ENCODE measurements around the gene CCSER2. TPM values are rescaled to one million over a fixed set of nuclear protein-coding genes. Genes with fewer than 3 reads are reported as not detected.

CCSER2 gene
- total RNA-seq, 8 experiments from 2014 or later = 11.2 to 49.0 (median 35.0) TPM

- H3K27ac ChIP-seq = peak overlapping the region; percentile 63 to 72
- ATAC-seq (replicated peaks in 6 of 8) = peak in 5 of 8 experiments; percentile 87 to 95 (median 92)
- in situ Hi-C loops (cut with MboI; ENCODE audit: low pct_unique_long_range_greater_than_20kb in 2 of 9, low sequenced_read_pairs in 9 of 9, unreplicated experiment in 9 of 9) = loop anchor here in 6 of 9 experiments (10.0 to 25.0 kb wide), 3 partner anchors 181 to 281 kb away; no protein-coding TSS in a partner anchor
- peaks cover 15 to 19% of the 10 kb centered on the region in 2 donors for H3K4me1 ChIP-seq (replicated peaks in 1 of 2)
- H3K4me3 ChIP-seq = no peak overlapping the region
- WGBS, 10 experiments = 8 to 90% (median 46%) methylated on average over 3 to 23 of the region's 25 CpGs
Measured at GRCh38 chr10:84542522-84543490, 214.4 kb downstream of the CCSER2 start.

- Histone ChIP-seq H3K27ac (no peak overlapping the region), H3K4me1 (replicated peaks in 1 of 2) (peaks cover 15 to 19% of the 10 kb centered on the region in 2 donors), H3K4me3 (no peak overlapping the region)
- WGBS, 10 experiments = 45 to 92% (median 80%) methylated on average over 2 to 4 of the region's 5 CpGs; no CpG with 5 or more reads in 6 of the 10 experiments
- ATAC-seq (replicated peaks in 6 of 8) = no peak
- in situ Hi-C loops (cut with MboI; ENCODE audit: low pct_unique_long_range_greater_than_20kb in 2 of 9, low sequenced_read_pairs in 9 of 9, unreplicated experiment in 9 of 9) = loop anchor here in 6 of 9 experiments (10.0 to 25.0 kb wide), 3 partner anchors 182 to 282 kb away; no protein-coding TSS in a partner anchor
Measured at GRCh38 chr10:84543948-84544347, 215.6 kb downstream of the CCSER2 start.

- no peak overlapping the region for H3K4me3 ChIP-seq
- ATAC-seq (replicated peaks in 6 of 8) = no peak
- in situ Hi-C loops (cut with MboI; ENCODE audit: low pct_unique_long_range_greater_than_20kb in 2 of 9, low sequenced_read_pairs in 9 of 9, unreplicated experiment in 9 of 9) = loop anchor here in 6 of 9 experiments (10.0 to 25.0 kb wide), 3 partner anchors 183 to 283 kb away; no protein-coding TSS in a partner anchor
- peaks cover 15 to 19% of the 10 kb centered on the region in 2 donors for H3K4me1 ChIP-seq (replicated peaks in 1 of 2)
- H3K27ac ChIP-seq = no peak overlapping the region
Measured at GRCh38 chr10:84545651-84546050, 217.3 kb downstream of the CCSER2 start.

- no peak for ATAC-seq (replicated peaks in 6 of 8)
- WGBS, 10 experiments = 49 to 100% (median 78%) methylated on average over 1 to 8 of the region's 8 CpGs; no CpG with 5 or more reads in 3 of the 10 experiments
- no peak overlapping the region for H3K4me3 ChIP-seq
- in situ Hi-C loops (cut with MboI; ENCODE audit: low pct_unique_long_range_greater_than_20kb in 2 of 9, low sequenced_read_pairs in 9 of 9, unreplicated experiment in 9 of 9) = loop anchor here in 6 of 9 experiments (10.0 to 25.0 kb wide), 3 partner anchors 184 to 284 kb away; no protein-coding TSS in a partner anchor
- peaks cover 15 to 19% of the 10 kb centered on the region in 2 donors for H3K4me1 ChIP-seq (replicated peaks in 1 of 2)
- H3K27ac ChIP-seq = no peak overlapping the region
Measured at GRCh38 chr10:84546609-84547008, 218.2 kb downstream of the CCSER2 start.

GRCh38 chr10:84547616-84548015 is 219.2 kb downstream of the CCSER2 start:
- 0 to 100% (median 86%) methylated on average over 1 to 3 of the region's 3 CpGs; no CpG with 5 or more reads in 3 of the 10 experiments for WGBS, 10 experiments
- ATAC-seq (replicated peaks in 6 of 8) = no peak
- in situ Hi-C loops (cut with MboI; ENCODE audit: low pct_unique_long_range_greater_than_20kb in 2 of 9, low sequenced_read_pairs in 9 of 9, unreplicated experiment in 9 of 9) = loop anchor here in 6 of 9 experiments (10.0 to 25.0 kb wide), 3 partner anchors 185 to 285 kb away; no protein-coding TSS in a partner anchor
- H3K4me1 ChIP-seq (replicated peaks in 1 of 2) = peaks cover 10 to 12% of the 10 kb centered on the region in 2 donors
- H3K27ac ChIP-seq = no peak overlapping the region
- H3K4me3 ChIP-seq = no peak overlapping the region

- no peak overlapping the region for H3K27ac ChIP-seq
- H3K4me1 ChIP-seq (replicated peaks in 1 of 2) = peaks cover 0 to 1% of the 10 kb centered on the region in 2 donors
- H3K4me3 ChIP-seq = no peak overlapping the region
- peak in 3 of 8 experiments; percentile 19 to 40 (median 38) for ATAC-seq (replicated peaks in 6 of 8)
- 14 to 70% (median 44%) methylated on average over 2 to 3 of the region's 5 CpGs; no CpG with 5 or more reads in 5 of the 10 experiments for WGBS, 10 experiments
- in situ Hi-C loops (cut with MboI; ENCODE audit: low pct_unique_long_range_greater_than_20kb in 2 of 9, low sequenced_read_pairs in 9 of 9, unreplicated experiment in 9 of 9) = loop anchor here in 6 of 9 experiments (10.0 to 25.0 kb wide), 3 partner anchors 187 to 287 kb away; no protein-coding TSS in a partner anchor
Measured at GRCh38 chr10:84548869-84549268, 220.5 kb downstream of the CCSER2 start.

GRCh38 chr10:84549368-84550165 is 221.2 kb downstream of the CCSER2 start:
- WGBS, 10 experiments = 0 to 100% (median 72%) methylated on average over 1 to 9 of the region's 11 CpGs
- no peak for ATAC-seq (replicated peaks in 6 of 8)
- in situ Hi-C loops (cut with MboI; ENCODE audit: low pct_unique_long_range_greater_than_20kb in 2 of 9, low sequenced_read_pairs in 9 of 9, unreplicated experiment in 9 of 9) = loop anchor here in 6 of 9 experiments (10.0 to 25.0 kb wide), 3 partner anchors 187 to 287 kb away; no protein-coding TSS in a partner anchor
- Histone ChIP-seq H3K27ac (no peak overlapping the region), H3K4me3 (no peak overlapping the region), H3K4me1 (replicated peaks in 1 of 2) (no peaks in the 10 kb centered on the region)

- 31 to 100% (median 98%) methylated on average over 1 to 5 of the region's 5 CpGs; no CpG with 5 or more reads in 2 of the 10 experiments for WGBS, 10 experiments
- no peak for ATAC-seq (replicated peaks in 6 of 8)
- no peaks in the 10 kb centered on the region for H3K4me1 ChIP-seq (replicated peaks in 1 of 2)
- H3K27ac ChIP-seq = no peak overlapping the region
- H3K4me3 ChIP-seq = no peak overlapping the region
- in situ Hi-C loops (cut with MboI; ENCODE audit: low pct_unique_long_range_greater_than_20kb in 2 of 9, low sequenced_read_pairs in 9 of 9, unreplicated experiment in 9 of 9) = no loop called here
Measured at GRCh38 chr10:84550756-84551436, 222.5 kb downstream of the CCSER2 start.

GRCh38 chr10:84551437-84552120 is 223.2 kb downstream of the CCSER2 start:
- Histone ChIP-seq H3K4me3 (no peak overlapping the region), H3K4me1 (replicated peaks in 1 of 2) (no peaks in the 10 kb centered on the region), H3K27ac (no peak overlapping the region)
- in situ Hi-C loops (cut with MboI; ENCODE audit: low pct_unique_long_range_greater_than_20kb in 2 of 9, low sequenced_read_pairs in 9 of 9, unreplicated experiment in 9 of 9) = no loop called here
- WGBS, 10 experiments = 10 to 91% (median 69%) methylated on average over 1 to 6 of the region's 6 CpGs; no CpG with 5 or more reads in 2 of the 10 experiments
- no peak for ATAC-seq (replicated peaks in 6 of 8)

- in situ Hi-C loops (cut with MboI; ENCODE audit: low pct_unique_long_range_greater_than_20kb in 2 of 9, low sequenced_read_pairs in 9 of 9, unreplicated experiment in 9 of 9) = no loop called here
Measured at GRCh38 chr10:84552478-84552877, 224.1 kb downstream of the CCSER2 start.

GRCh38 chr10:84562592-84562991 is 234.2 kb downstream of the CCSER2 start:
- in situ Hi-C loops (cut with MboI; ENCODE audit: low pct_unique_long_range_greater_than_20kb in 2 of 9, low sequenced_read_pairs in 9 of 9, unreplicated experiment in 9 of 9) = no loop called here
- H3K4me1 ChIP-seq (replicated peaks in 1 of 2) = no peaks in the 10 kb centered on the region
- ATAC-seq (replicated peaks in 6 of 8) = no peak
- no peak overlapping the region for H3K4me3 ChIP-seq
- no peak overlapping the region for H3K27ac ChIP-seq
- 0 to 100% (median 82%) methylated on average over 1 to 6 of the region's 6 CpGs for WGBS, 10 experiments

More at GRCh38 chr10:84552478-84552877, 224.1 kb downstream of the CCSER2 start:
- ATAC-seq (replicated peaks in 6 of 8) = no peak
- 17 to 100% (median 63%) methylated on average over 1 to 3 of the region's 3 CpGs; no CpG with 5 or more reads in 1 of the 10 experiments for WGBS, 10 experiments
- H3K4me1 ChIP-seq (replicated peaks in 1 of 2) = no peaks in the 10 kb centered on the region
- no peak overlapping the region for H3K27ac ChIP-seq
- H3K4me3 ChIP-seq = no peak overlapping the region
